HEK293 (cell line): ENCODE measurements around the gene KRT9.

Experiments used
- CTCF ChIA-PET: fragments of 350-600 bp; formaldehyde crosslinking; extraction: SDS; loops from one replicate; lab custom pipeline; 2021; ENCODE audit warnings: antibody characterized with exemption; lab: Yijun Ruan, JAX
- POLR2A ChIA-PET: fragments of 300-600 bp; formaldehyde crosslinking; extraction: SDS; loops from one replicate; lab custom pipeline; 2020; ENCODE audit warnings: antibody characterized with exemption, inconsistent platforms; lab: Yijun Ruan, JAX
- H3K27ac ChIP-seq: fragments of 200-500 bp; sonication (Bioruptor generic); 2 replicates; pipeline ENCODE4 v1.5.1; 2014; ENCODE audit warnings: low read depth, low read length, control low read depth, inconsistent platforms; ENCODE audit errors: extremely low read depth
- H3K36me3 ChIP-seq, 2 experiments: fragments of 200-500 bp in 1 of 2; sonication (Bioruptor generic) in 1 of 2; 1 replicate in 1 of 2; 2 replicates in 1 of 2; pipeline ENCODE4 v1.5.1; 2014 to 2017; ENCODE audit warnings: inconsistent platforms in 2 of 2, low read length in 2 of 2; ENCODE audit not compliant: control insufficient read depth in 2 of 2, insufficient read depth in 1 of 2
- H3K4me1 ChIP-seq: fragments of 200-500 bp; sonication (Bioruptor generic); 2 replicates; pipeline ENCODE4 v1.5.1; 2014; ENCODE audit warnings: mild to moderate bottlenecking, low read length, inconsistent platforms; ENCODE audit not compliant: control insufficient read depth, insufficient read depth
- H3K4me3 ChIP-seq: 2 replicates; pipeline ENCODE4 v1.5.1; 2011; ENCODE audit warnings: low read depth, mild to moderate bottlenecking, control low read depth, low read length, moderate library complexity
- H3K9me3 ChIP-seq: fragments of 200-500 bp; sonication (Bioruptor generic); 2 replicates; pipeline ENCODE4 v1.5.1; 2014; ENCODE audit warnings: low read depth, low read length, inconsistent platforms; ENCODE audit not compliant: control insufficient read depth, insufficient read depth
- BCL6B ChIP-seq: fragments of 450-650 bp; formaldehyde crosslinking; IDR thresholded peaks from 2 replicates; pipeline ENCODE4 v1.5.1; 2017; ENCODE audit warnings: missing biosample characterization, missing genetic modification characterization
- FEZF1 ChIP-seq: fragments of 450-650 bp; formaldehyde crosslinking; IDR thresholded peaks from 2 replicates; pipeline ENCODE4 v1.5.1; 2016; ENCODE audit warnings: missing biosample characterization, missing genetic modification characterization
- GLIS1 ChIP-seq: fragments of 450-650 bp; formaldehyde crosslinking; IDR thresholded peaks from 2 replicates; pipeline ENCODE4 v1.5.1; 2016; ENCODE audit warnings: missing biosample characterization, missing genetic modification characterization
- HOXC10 ChIP-seq: sonication (generic); formaldehyde crosslinking; IDR thresholded peaks from 2 replicates; pipeline ENCODE4 v1.8.1; 2023; ENCODE audit warnings: mild to moderate bottlenecking, missing genetic modification reagents
- SCRT1 ChIP-seq: fragments of 450-650 bp; formaldehyde crosslinking; IDR thresholded peaks from 2 replicates; pipeline ENCODE4 v1.5.1; 2016; ENCODE audit warnings: missing biosample characterization, missing genetic modification characterization, borderline replicate concordance
- ZBTB6 ChIP-seq: fragments of 450-650 bp; formaldehyde crosslinking; IDR thresholded peaks from 2 replicates; pipeline ENCODE4 v1.5.1; 2017; ENCODE audit warnings: missing biosample characterization, missing genetic modification characterization
- ZIC2 ChIP-seq: fragments of 450-650 bp; formaldehyde crosslinking; IDR thresholded peaks from 2 replicates; pipeline ENCODE4 v1.5.1; 2016; ENCODE audit warnings: missing biosample characterization, missing genetic modification characterization
- ZNF133 ChIP-seq: fragments of 450-650 bp; formaldehyde crosslinking; IDR thresholded peaks from 2 replicates; pipeline ENCODE4 v1.5.1; 2016; ENCODE audit warnings: missing biosample characterization, missing genetic modification characterization
- ZNF148 ChIP-seq: fragments of 450-650 bp; formaldehyde crosslinking; IDR thresholded peaks from 2 replicates; pipeline ENCODE4 v1.5.0; 2017; ENCODE audit warnings: missing biosample characterization, missing genetic modification characterization, borderline replicate concordance
- ZNF175 ChIP-seq: fragments of 450-650 bp; formaldehyde crosslinking; IDR thresholded peaks from 2 replicates; pipeline ENCODE4 v1.5.1; 2016; ENCODE audit warnings: missing biosample characterization, missing genetic modification characterization
- ZNF184 ChIP-seq: fragments of 450-650 bp; IDR thresholded peaks from 2 replicates; pipeline ENCODE4 v1.5.1; 2018; ENCODE audit warnings: missing biosample characterization, mild to moderate bottlenecking, missing genetic modification characterization
- ZNF2 ChIP-seq: fragments of 450-650 bp; formaldehyde crosslinking; IDR thresholded peaks from 2 replicates; pipeline ENCODE4 v1.5.1; 2016; ENCODE audit warnings: missing biosample characterization, missing genetic modification characterization
- ZNF211 ChIP-seq: fragments of 450-650 bp; formaldehyde crosslinking; IDR thresholded peaks from 2 replicates; pipeline ENCODE4 v1.5.1; 2016; ENCODE audit warnings: low read depth, missing biosample characterization, missing genetic modification characterization
- ZNF335 ChIP-seq: fragments of 450-650 bp; formaldehyde crosslinking; conservative IDR thresholded peaks from 2 replicates; pipeline ENCODE4 v1.5.1; 2016; ENCODE audit warnings: missing biosample characterization, missing genetic modification characterization
- ZNF398 ChIP-seq: fragments of 450-650 bp; formaldehyde crosslinking; IDR thresholded peaks from 2 replicates; pipeline ENCODE4 v1.5.1; 2017; ENCODE audit warnings: missing biosample characterization, missing genetic modification characterization
- ZNF501 ChIP-seq: fragments of 450-650 bp; formaldehyde crosslinking; IDR thresholded peaks from 2 replicates; pipeline ENCODE4 v1.5.1; 2016; ENCODE audit warnings: missing biosample characterization, missing genetic modification characterization
- ZNF510 ChIP-seq: fragments of 450-650 bp; formaldehyde crosslinking; IDR thresholded peaks from 2 replicates; pipeline ENCODE4 v1.5.1; 2018; ENCODE audit warnings: mild to moderate bottlenecking, missing genetic modification characterization, missing biosample characterization; ENCODE audit not compliant: insufficient replicate concordance
- ZNF558 ChIP-seq: fragments of 450-650 bp; formaldehyde crosslinking; IDR thresholded peaks from 2 replicates; pipeline ENCODE4 v1.5.1; 2016; ENCODE audit warnings: missing biosample characterization, missing genetic modification characterization
- ZNF629 ChIP-seq: fragments of 450-650 bp; formaldehyde crosslinking; IDR thresholded peaks from 2 replicates; pipeline ENCODE4 v1.5.1; 2017; ENCODE audit warnings: missing biosample characterization, missing genetic modification characterization
- ZNF664 ChIP-seq: fragments of 450-650 bp; formaldehyde crosslinking; IDR thresholded peaks from 2 replicates; pipeline ENCODE4 v1.5.1; 2016; ENCODE audit warnings: missing biosample characterization, missing genetic modification characterization
- ZNF692 ChIP-seq: fragments of 450-650 bp; formaldehyde crosslinking; IDR thresholded peaks from 2 replicates; pipeline ENCODE4 v1.5.1; 2016; ENCODE audit warnings: missing biosample characterization, missing genetic modification characterization
- ZSCAN18 ChIP-seq: fragments of 450-650 bp; formaldehyde crosslinking; IDR thresholded peaks from 2 replicates; pipeline ENCODE4 v1.5.1; 2016; ENCODE audit warnings: missing biosample characterization, missing genetic modification characterization

KRT9 gene

GRCh38 chr17:41602524-41602923 is 30.7 kb upstream of the KRT9 start:
- Histone ChIP-seq H3K4me3 (no peak overlapping the region), H3K9me3 (no peaks in the 10 kb centered on the region), H3K27ac (no peak overlapping the region), H3K36me3 (no peaks in the 10 kb centered on the region), H3K4me1 (peaks cover 3% of the 10 kb centered on the region)
- ChIA-PET CTCF (interaction anchor here (0.6 to 2.6 kb wide), 6 partner anchors 23 to 948 kb away, joined by 3 to 8 read pairs (median 4); no protein-coding TSS in a partner anchor), POLR2A (interaction anchor here (0.7 kb wide), 1 partner anchor 86 kb away, joined by 3 read pairs; no protein-coding TSS in a partner anchor)
- TF ChIP-seq ZNF133 (no peak), FEZF1 (tag by site-specific recombination) (peak; percentile 74), ZNF335 (0 out of 2 replicates have a peak, but pooled peaks have one; percentile 31)

GRCh38 chr17:41600318-41600717 is 28.5 kb upstream of the KRT9 start:
- Histone ChIP-seq H3K4me1 (peaks cover 3% of the 10 kb centered on the region), H3K27ac (no peak overlapping the region), H3K9me3 (no peaks in the 10 kb centered on the region), H3K36me3 (no peaks in the 10 kb centered on the region), H3K4me3 (no peak overlapping the region)
- POLR2A ChIA-PET: no interaction called here
- CTCF ChIA-PET: interaction anchor here (0.6 to 0.7 kb wide), 3 partner anchors 21 to 167 kb away, joined by 3 to 6 read pairs (median 4); no protein-coding TSS in a partner anchor
- no peak for TF ChIP-seq ZNF510 (tag by site-specific recombination)
- no peak for TF ChIP-seq SCRT1 (tag by site-specific recombination)
- TF ChIP-seq ZNF501: no peak
- no peak for TF ChIP-seq ZIC2 (tag by site-specific recombination)
- no peak for TF ChIP-seq ZNF335
- TF ChIP-seq ZBTB6 (tag by site-specific recombination): no peak
- TF ChIP-seq ZNF184 (tag by site-specific recombination): no peak
- no peak for TF ChIP-seq ZNF558 (tag by site-specific recombination)
- TF ChIP-seq ZNF175 (tag by site-specific recombination): no peak
- no peak for TF ChIP-seq ZNF398 (tag by site-specific recombination)
- no peak for TF ChIP-seq ZSCAN18 (tag by site-specific recombination)
- no peak for TF ChIP-seq ZNF629 (tag by site-specific recombination)
- no peak for TF ChIP-seq BCL6B (tag by site-specific recombination)
- no peak for TF ChIP-seq ZNF2 (tag by site-specific recombination)
- no peak for TF ChIP-seq ZNF692 (tag by site-specific recombination)
- no peak for TF ChIP-seq HOXC10 (CRISPR knock-in tag)
- no peak for TF ChIP-seq GLIS1 (tag by site-specific recombination)
- no peak for TF ChIP-seq ZNF211 (tag by site-specific recombination)
- TF ChIP-seq ZNF664 (tag by site-specific recombination): no peak
- no peak for TF ChIP-seq ZNF148
